Neural progenitor cell (in vitro differentiated cells): Measurements from ENCODE around the gene TMEM266. TPM values are rescaled to one million over a fixed set of nuclear protein-coding genes. Genes with fewer than 3 reads are reported as not detected.

Source experiments
- DNase-seq: peaks from one replicate; pipeline ENCODE4 v3.0.0-alpha.2; 2016; ENCODE audit warnings: low spot score
- H2AFZ ChIP-seq: fragments of 200-600 bp; sonication (generic); replicated peaks from 2 replicates; pipeline ENCODE4 v1.6.1; 2016; ENCODE audit warnings: antibody characterized with exemption
- H3F3A ChIP-seq: fragments of 200-600 bp; sonication (generic); 2 replicates; pipeline ENCODE4 v1.6.1; 2016; ENCODE audit warnings: antibody characterized with exemption, low read depth
- H3K27ac ChIP-seq: fragments of 200-600 bp; sonication (generic); 2 replicates; pipeline ENCODE4 v1.5.1; 2016; ENCODE audit warnings: mild to moderate bottlenecking
- H3K27me3 ChIP-seq: fragments of 200-600 bp; sonication (generic); 2 replicates; pipeline ENCODE4 v1.6.1; 2016; ENCODE audit warnings: mild to moderate bottlenecking, moderate library complexity
- H3K36me3 ChIP-seq: fragments of 200-600 bp; sonication (generic); 2 replicates; pipeline ENCODE4 v1.5.1; 2016
- H3K4me1 ChIP-seq: fragments of 200-600 bp; sonication (generic); 2 replicates; pipeline ENCODE4 v1.6.1; 2016; ENCODE audit warnings: mixed run types
- H3K4me2 ChIP-seq: fragments of 200-600 bp; sonication (generic); 2 replicates; pipeline ENCODE4 v1.6.1; 2016
- H3K4me3 ChIP-seq: fragments of 200-600 bp; sonication (generic); 2 replicates; pipeline ENCODE4 v1.5.1; 2016
- H3K79me2 ChIP-seq: fragments of 200-600 bp; sonication (generic); 2 replicates; pipeline ENCODE4 v1.6.1; 2016; ENCODE audit warnings: low read depth
- H3K9ac ChIP-seq: fragments of 200-600 bp; sonication (generic); 2 replicates; pipeline ENCODE4 v1.6.1; 2016
- H3K9me3 ChIP-seq: fragments of 200-600 bp; sonication (generic); 2 replicates; pipeline ENCODE4 v1.5.1; 2016; ENCODE audit warnings: low read depth
- H4K20me1 ChIP-seq: fragments of 200-600 bp; sonication (generic); 2 replicates; pipeline ENCODE4 v1.6.1; 2016; ENCODE audit warnings: low read depth
- H3K27ac Mint-ChIP-seq: 3 replicates; pipeline ENCODE4 v1.8.0; 2021; ENCODE audit warnings: mixed read lengths
- H3K27me3 Mint-ChIP-seq: 2 replicates; pipeline ENCODE4 v1.8.0; 2022; ENCODE audit warnings: low read depth, mild to moderate bottlenecking, inconsistent platforms, moderate library complexity, mixed read lengths; ENCODE audit not compliant: insufficient read depth
- H3K36me3 Mint-ChIP-seq: 3 replicates; pipeline ENCODE4 v1.8.0; 2021; ENCODE audit warnings: mixed read lengths
- H3K4me1 Mint-ChIP-seq: 3 replicates; pipeline ENCODE4 v1.8.0; 2021; ENCODE audit warnings: mixed read lengths
- H3K4me3 Mint-ChIP-seq: 3 replicates; pipeline ENCODE4 v1.8.0; 2021; ENCODE audit warnings: mild to moderate bottlenecking, moderate library complexity, mixed read lengths
- H3K9me3 Mint-ChIP-seq: 3 replicates; pipeline ENCODE4 v1.8.0; 2020; ENCODE audit warnings: mixed read lengths
- CTCF ChIP-seq: fragments of 200-600 bp; sonication (generic); IDR thresholded peaks from 2 replicates; pipeline ENCODE4 v1.5.1; 2017; ENCODE audit warnings: antibody characterized with exemption, mild to moderate bottlenecking
- EZH2 ChIP-seq: fragments of 200-600 bp; sonication (generic); IDR thresholded peaks from 2 replicates; pipeline ENCODE4 v1.6.1; 2017; ENCODE audit warnings: antibody characterized with exemption, mild to moderate bottlenecking, moderate library complexity
- EZH2phosphoT487 ChIP-seq: fragments of 200-600 bp; sonication (generic); IDR thresholded peaks from 2 replicates; pipeline ENCODE4 v1.6.1; 2017; ENCODE audit warnings: antibody characterized with exemption
- total RNA-seq: library from RNA; depleted of rRNA; stranded (reverse); fragments of >200 nt; gene quantifications from 2 replicates; pipeline ENCODE4 v1.2.3, GENCODE V29; 2015; ENCODE audit warnings: low replicate concordance

The TMEM266 gene
- total RNA-seq, 1 donor from 2014 or later: 0.43 TPM

DNA sequence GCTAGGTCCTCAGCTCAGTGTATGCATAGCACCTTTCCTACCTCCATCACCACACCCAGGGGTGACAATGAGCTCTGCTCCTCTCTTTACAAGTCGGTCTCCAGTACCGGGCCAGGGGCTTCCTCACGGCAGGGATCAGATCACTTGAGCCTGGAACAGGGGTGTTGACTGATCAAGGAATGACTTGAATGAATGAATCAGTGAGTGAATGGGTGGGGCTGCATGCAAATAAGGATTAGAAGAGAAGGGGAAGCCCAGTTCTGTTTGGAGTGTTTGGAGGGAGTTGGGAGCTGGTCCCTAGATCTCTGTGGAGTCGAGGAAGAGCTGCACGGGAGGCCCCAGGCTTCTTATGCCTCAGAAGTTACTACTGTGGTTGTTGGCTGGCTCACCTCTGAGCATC lies 87.0 kb downstream of the TMEM266 start:
- Histone ChIP-seq H3K9me3 (no peaks in the 10 kb centered on the region), H2AFZ (no peak overlapping the region), H3K27me3 (peaks cover 10% of the 10 kb centered on the region), H3K27ac (no peak overlapping the region), H3F3A (no peaks in the 10 kb centered on the region), H3K4me3 (no peak overlapping the region), H3K4me1 (peaks cover 9% of the 10 kb centered on the region), H3K36me3 (no peaks in the 10 kb centered on the region), H3K9ac (no peak overlapping the region), H3K79me2 (no peaks in the 10 kb centered on the region), H4K20me1 (no peaks in the 10 kb centered on the region), H3K4me2 (no peak overlapping the region)
- Mint-ChIP-seq H3K27ac (no peak overlapping the region), H3K9me3 (no peaks in the 10 kb centered on the region), H3K4me3 (no peak overlapping the region), H3K4me1 (peaks cover 21% of the 10 kb centered on the region), H3K27me3 (peaks cover 3% of the 10 kb centered on the region), H3K36me3 (no peaks in the 10 kb centered on the region)
- no peak for DNase-seq
- no peak for TF ChIP-seq CTCF
- no peak for TF ChIP-seq EZH2phosphoT487
- no peak for TF ChIP-seq EZH2

DNA sequence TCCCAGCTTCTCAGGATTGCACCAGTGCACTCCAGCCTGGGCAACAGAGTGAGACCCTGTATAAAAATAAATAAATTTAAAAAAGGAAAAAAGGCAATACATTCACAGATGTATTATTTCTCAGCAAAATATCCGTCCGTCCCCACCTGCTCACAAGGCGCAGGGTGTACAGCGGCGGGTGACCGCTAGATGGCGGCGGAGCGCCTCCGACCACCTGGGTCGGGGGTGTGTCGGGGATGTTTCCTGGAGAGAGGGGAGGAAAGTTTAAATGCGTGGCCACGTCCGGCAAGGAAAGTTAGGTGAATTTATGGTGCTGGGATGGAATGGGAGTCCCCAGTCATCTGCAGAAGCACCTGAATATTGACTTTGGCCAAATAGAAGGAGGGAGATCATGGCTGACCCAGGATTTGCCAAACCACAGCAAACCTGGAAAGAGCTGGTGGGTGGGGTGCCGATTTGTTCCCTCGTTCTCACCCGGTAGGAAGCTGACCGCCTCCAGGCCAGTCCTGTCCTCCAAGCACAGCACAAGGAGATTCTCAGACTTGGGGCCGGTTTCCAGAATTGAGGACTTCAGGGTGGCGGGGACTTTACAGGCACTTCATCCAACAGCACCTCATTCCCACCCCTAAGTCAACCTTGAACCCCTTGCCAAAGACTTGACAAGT lies 88.3 kb downstream of the TMEM266 start:
- H3K4me3 ChIP-seq: no peak overlapping the region
- H3K36me3 Mint-ChIP-seq: no peaks in the 10 kb centered on the region
- H3K9me3 Mint-ChIP-seq: no peaks in the 10 kb centered on the region
- DNase-seq: peak; percentile 76
- H3K4me1 ChIP-seq: peaks cover 9% of the 10 kb centered on the region
- H3K27ac ChIP-seq: no peak overlapping the region
- H3K4me2 ChIP-seq: peak overlapping the region; percentile 45
- no peaks in the 10 kb centered on the region for H3K36me3 ChIP-seq
- H3K9me3 ChIP-seq: no peaks in the 10 kb centered on the region
- H3F3A ChIP-seq: no peaks in the 10 kb centered on the region
- H2AFZ ChIP-seq: no peak overlapping the region
- peaks cover 18% of the 10 kb centered on the region for H3K4me1 Mint-ChIP-seq
- TF ChIP-seq CTCF: peak; percentile 99
- no peak for TF ChIP-seq EZH2
- no peaks in the 10 kb centered on the region for H4K20me1 ChIP-seq
- peak overlapping the region; percentile 75 for H3K4me3 Mint-ChIP-seq
- peaks cover 10% of the 10 kb centered on the region for H3K27me3 ChIP-seq
- no peak overlapping the region for H3K27ac Mint-ChIP-seq
- H3K79me2 ChIP-seq: no peaks in the 10 kb centered on the region
- no peak overlapping the region for H3K9ac ChIP-seq
- peaks cover 3% of the 10 kb centered on the region for H3K27me3 Mint-ChIP-seq

GRCh38 chr15:76149291-76149915 lies 89.6 kb downstream of the TMEM266 start:
- H2AFZ ChIP-seq: no peak overlapping the region
- Mint-ChIP-seq H3K36me3 (no peaks in the 10 kb centered on the region), H3K9me3 (no peaks in the 10 kb centered on the region), H3K27ac (no peak overlapping the region), H3K27me3 (peaks cover 3% of the 10 kb centered on the region), H3K4me3 (no peak overlapping the region), H3K4me1 (peaks cover 11% of the 10 kb centered on the region)
- no peak overlapping the region for H3K27ac ChIP-seq
- H3K4me3 ChIP-seq: no peak overlapping the region
- H3K9ac ChIP-seq: no peak overlapping the region
- TF ChIP-seq EZH2 (no peak), EZH2phosphoT487 (no peak), CTCF (no peak)
- no peaks in the 10 kb centered on the region for H3F3A ChIP-seq
- no peaks in the 10 kb centered on the region for H3K36me3 ChIP-seq
- no peaks in the 10 kb centered on the region for H4K20me1 ChIP-seq
- H3K79me2 ChIP-seq: no peaks in the 10 kb centered on the region
- peaks cover 9% of the 10 kb centered on the region for H3K4me1 ChIP-seq
- peaks cover 10% of the 10 kb centered on the region for H3K27me3 ChIP-seq
- no peak overlapping the region for H3K4me2 ChIP-seq
- no peak for DNase-seq
- no peaks in the 10 kb centered on the region for H3K9me3 ChIP-seq
